AG09309 (cell line): Measurements from ENCODE around the gene ANKRD33.
A peak's percentile ranks its signal among the peaks of the same experiment; 100 is the strongest.

Experiments used
- DNase-seq: peaks from one replicate; pipeline ENCODE4 v3.0.0-alpha.2; 2010; ENCODE audit warnings: low read depth
- H3K4me3 ChIP-seq: 2 replicates; pipeline ENCODE4 v1.5.1; 2011; ENCODE audit warnings: mild to moderate bottlenecking, low read depth, low read length, moderate library complexity; ENCODE audit not compliant: control insufficient read depth
- TF ChIP-seq, protein P1 (sequence below): IDR thresholded peaks from 2 replicates; pipeline ENCODE4 v1.5.1; 2011; ENCODE audit warnings: mild to moderate bottlenecking, low read depth, low read length, inconsistent platforms; ENCODE audit not compliant: insufficient read depth, control insufficient read depth; ENCODE audit errors: missing control alignments

ANKRD33 gene

DNA sequence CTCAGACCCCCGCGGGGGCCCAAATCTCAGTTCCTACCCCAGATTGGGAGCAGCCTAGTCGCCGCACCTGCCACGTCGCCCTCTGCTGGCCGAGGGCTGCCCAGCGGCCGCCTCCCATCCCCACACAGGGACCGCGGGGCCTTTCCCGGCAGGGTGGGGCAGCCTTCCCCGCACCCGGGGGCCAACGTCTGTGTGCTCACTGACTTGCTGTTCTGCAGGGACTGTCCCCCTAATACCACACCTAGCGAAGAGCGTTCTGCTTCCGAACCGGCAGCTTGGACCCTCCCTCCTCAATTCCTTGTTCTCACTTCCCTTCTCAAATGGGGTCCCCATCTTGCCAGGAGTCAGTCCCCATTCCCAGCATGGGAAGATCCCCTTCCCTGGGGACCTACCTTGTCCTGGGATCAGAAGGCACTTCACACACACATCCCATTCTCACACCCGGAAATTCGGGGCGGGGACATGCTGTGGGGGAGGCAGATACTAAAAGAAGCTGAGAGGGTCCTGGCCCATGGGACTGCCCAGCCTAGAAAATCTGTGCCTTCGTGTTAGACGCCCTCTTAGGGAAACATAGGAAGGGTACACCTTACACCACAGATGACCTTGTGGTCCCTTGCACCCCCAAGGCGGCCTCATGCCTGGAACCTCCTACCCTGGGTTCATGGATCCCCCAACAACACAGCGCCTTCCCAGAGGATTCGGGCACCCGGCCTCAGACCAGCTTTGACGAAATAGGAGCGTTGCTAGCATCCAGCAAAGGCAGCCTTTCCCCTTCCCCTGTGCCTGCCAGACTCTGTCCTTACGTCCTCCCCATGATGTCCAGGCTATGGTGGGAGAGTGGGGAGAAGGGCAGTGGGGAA is 35.8 kb downstream of the ANKRD33 start:
- TF ChIP-seq, protein P1, sequence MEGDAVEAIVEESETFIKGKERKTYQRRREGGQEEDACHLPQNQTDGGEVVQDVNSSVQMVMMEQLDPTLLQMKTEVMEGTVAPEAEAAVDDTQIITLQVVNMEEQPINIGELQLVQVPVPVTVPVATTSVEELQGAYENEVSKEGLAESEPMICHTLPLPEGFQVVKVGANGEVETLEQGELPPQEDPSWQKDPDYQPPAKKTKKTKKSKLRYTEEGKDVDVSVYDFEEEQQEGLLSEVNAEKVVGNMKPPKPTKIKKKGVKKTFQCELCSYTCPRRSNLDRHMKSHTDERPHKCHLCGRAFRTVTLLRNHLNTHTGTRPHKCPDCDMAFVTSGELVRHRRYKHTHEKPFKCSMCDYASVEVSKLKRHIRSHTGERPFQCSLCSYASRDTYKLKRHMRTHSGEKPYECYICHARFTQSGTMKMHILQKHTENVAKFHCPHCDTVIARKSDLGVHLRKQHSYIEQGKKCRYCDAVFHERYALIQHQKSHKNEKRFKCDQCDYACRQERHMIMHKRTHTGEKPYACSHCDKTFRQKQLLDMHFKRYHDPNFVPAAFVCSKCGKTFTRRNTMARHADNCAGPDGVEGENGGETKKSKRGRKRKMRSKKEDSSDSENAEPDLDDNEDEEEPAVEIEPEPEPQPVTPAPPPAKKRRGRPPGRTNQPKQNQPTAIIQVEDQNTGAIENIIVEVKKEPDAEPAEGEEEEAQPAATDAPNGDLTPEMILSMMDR, result peak; percentile 85
- no peak overlapping the region for H3K4me3 ChIP-seq
- no peak for DNase-seq

DNA sequence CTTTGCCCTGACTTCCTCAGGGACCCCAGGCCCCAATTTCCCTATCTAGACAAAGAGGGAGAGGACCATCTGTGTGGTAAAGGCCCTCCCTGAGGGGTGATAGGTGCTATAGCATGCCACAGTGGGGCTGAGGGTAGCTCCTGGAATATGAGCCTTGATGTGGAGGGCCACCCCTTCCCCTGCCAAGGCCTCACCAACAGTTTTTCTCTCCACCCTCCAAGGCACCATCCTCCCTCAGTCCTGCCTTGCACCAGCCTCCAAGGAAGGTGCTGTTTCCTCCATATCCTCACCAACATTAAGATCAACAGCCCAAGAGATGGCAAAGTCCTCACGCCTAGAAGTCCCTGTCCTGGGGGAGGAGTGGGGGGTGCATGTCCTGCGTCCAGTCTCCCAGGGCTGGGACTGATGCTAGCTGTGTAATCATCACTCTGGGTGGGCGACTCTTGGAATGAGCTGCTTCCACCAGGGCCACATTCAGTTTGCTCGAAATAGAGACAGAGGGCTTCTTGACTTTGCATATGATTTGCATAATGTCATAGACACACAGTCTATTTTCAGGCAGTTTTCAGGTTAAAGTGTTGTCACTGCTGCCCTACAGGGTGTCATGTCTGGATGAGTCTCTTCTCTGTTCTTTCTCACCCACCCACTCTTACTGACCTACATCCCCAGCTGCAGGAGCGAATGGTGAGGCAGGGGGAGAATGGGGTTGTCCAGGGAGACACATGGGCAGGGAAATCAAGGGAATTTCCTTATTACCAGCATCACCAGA is 36.8 kb downstream of the ANKRD33 start:
- TF ChIP-seq, protein P1, result no peak
- no peak for DNase-seq
- no peak overlapping the region for H3K4me3 ChIP-seq

- TF ChIP-seq, protein P1, result no peak
- DNase-seq, result no peak
- no peak overlapping the region for H3K4me3 ChIP-seq
These were observed 37.6 kb downstream of the ANKRD33 start for GRCh38 chr12:51925346-51926063.

DNA sequence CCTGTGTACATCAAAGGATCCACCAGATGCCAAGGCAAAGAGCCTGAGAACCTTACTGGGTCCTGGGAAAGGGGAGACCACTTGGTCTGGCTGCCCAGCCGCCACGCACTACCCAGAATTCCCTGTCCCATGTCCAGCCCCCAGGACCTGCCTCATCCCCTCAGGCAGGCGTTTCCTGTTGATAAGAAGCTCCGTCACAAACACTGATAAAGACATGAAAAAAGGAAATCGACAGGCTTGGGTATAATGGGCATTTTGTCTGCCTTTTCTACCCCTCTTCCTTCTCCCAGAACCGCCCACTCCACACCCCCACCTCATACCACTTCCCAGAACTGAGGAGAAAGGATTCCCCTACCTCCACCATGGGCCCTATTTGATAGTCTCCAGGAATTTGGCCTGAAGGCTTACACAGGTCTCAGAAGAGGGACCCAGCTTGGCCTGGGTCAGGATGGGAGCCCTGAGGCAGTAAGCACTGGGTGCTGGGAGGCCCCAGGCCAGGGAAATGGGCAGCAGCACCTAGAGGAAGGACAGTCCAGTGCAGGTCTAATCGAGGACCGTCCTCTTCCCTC is 38.2 kb downstream of the ANKRD33 start:
- TF ChIP-seq, protein P1, result no peak
- no peak for DNase-seq

DNA sequence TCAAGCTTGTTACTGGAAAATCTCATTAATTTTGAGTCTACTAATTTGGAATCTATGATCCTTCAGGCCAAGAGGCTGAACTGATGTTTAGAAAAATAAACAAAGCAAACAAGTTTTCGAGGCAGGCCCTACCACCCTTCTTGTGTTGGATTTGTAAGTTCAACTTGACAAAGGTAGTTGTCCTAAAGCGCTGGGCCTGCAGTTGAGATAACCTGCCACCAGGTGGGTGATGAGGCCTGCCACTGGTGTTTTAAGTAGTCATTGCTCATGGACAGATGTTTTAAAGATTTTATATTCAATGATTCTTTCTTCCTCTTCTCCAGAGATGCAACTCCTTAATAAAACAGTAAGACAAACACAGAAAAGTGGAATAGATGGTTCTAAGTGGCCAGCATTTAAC is 38.8 kb downstream of the ANKRD33 start:
- no peak overlapping the region for H3K4me3 ChIP-seq
- TF ChIP-seq, protein P1, result peak; percentile 44
- no peak for DNase-seq

More for the DNA sequence above, 38.2 kb downstream of the ANKRD33 start:
- no peak overlapping the region for H3K4me3 ChIP-seq

DNA sequence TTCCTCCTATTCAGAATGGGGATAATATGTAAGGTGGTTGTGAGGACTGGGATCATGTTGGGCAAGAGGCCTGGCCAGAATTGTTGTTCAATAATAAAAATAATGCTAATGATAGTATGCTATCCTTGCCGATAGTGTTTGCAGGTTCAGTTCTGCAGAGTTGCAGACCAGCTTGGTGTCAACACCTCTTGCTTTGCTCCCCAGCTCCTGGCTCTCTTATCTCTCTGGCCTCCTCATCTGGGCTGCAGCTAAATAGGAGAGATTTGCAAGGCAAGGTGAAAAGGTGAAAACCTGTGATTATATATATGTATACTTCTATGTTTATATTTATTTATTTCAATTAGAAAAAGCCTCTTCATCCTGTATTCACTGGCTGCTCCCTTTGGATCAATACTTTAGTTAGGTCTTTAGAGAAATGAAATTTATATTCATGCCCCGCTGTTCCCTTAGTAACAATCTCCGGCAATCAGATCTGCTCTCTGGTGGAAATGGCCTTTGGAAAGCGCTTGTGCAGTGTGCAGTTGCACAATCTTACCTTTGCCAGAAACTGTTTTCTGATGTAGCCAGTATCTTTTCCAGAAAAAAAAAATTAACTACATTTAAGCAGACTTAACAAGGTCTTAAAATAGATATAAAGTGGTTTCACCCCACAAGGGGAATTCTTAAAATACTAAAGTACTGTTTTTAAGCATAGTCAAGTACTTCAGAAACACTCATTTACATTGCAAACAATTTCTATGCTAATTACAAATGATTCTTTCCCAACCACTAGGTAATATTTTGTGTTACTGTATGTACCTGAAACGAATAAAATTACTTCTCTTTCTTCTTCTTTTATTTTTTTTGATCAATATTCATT is 44.5 kb downstream of the ANKRD33 start:
- H3K4me3 ChIP-seq, result no peak overlapping the region
- TF ChIP-seq, protein P1, result no peak
- DNase-seq, result no peak
